ENCODE data around the gene PIP5K1A.

DNA sequence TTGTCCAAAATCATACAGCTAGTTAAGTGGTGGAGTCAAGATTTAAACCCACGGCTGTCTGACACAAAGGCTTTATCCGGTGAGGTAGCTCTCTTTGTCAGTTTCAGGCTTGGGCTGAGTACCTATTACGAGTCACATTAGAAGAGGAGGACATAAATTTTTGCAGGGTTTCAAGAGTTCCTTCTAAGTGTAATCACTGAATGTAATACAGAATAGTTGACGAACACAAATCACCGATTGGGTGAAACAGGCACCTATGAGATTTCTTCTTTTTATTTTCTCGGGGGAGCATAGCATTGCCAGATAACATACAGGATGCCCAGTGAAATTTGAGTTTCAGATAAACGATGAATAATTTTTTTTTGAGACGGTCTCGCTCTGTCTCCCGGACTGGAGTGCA, 57.0 kb downstream of the PIP5K1A start:
- TF ChIP-seq POLR2A (IDR thresholded peaks at IDR 0.05) = no peak
- TF ChIP-seq, protein P1, sequence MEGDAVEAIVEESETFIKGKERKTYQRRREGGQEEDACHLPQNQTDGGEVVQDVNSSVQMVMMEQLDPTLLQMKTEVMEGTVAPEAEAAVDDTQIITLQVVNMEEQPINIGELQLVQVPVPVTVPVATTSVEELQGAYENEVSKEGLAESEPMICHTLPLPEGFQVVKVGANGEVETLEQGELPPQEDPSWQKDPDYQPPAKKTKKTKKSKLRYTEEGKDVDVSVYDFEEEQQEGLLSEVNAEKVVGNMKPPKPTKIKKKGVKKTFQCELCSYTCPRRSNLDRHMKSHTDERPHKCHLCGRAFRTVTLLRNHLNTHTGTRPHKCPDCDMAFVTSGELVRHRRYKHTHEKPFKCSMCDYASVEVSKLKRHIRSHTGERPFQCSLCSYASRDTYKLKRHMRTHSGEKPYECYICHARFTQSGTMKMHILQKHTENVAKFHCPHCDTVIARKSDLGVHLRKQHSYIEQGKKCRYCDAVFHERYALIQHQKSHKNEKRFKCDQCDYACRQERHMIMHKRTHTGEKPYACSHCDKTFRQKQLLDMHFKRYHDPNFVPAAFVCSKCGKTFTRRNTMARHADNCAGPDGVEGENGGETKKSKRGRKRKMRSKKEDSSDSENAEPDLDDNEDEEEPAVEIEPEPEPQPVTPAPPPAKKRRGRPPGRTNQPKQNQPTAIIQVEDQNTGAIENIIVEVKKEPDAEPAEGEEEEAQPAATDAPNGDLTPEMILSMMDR (IDR thresholded peaks at IDR 0.05) = no peak

Data from stomach (tissue), 4 donors.